ENCODE data around the gene RADIL.

GRCh38 chr7:4797858-4798705 is 85.4 kb downstream of the RADIL start:
- TF ChIP-seq POLR2AphosphoS5 (IDR thresholded peaks at IDR 0.05; ENCODE audit: low read depth, low read length): no peak
- TF ChIP-seq, protein P1, sequence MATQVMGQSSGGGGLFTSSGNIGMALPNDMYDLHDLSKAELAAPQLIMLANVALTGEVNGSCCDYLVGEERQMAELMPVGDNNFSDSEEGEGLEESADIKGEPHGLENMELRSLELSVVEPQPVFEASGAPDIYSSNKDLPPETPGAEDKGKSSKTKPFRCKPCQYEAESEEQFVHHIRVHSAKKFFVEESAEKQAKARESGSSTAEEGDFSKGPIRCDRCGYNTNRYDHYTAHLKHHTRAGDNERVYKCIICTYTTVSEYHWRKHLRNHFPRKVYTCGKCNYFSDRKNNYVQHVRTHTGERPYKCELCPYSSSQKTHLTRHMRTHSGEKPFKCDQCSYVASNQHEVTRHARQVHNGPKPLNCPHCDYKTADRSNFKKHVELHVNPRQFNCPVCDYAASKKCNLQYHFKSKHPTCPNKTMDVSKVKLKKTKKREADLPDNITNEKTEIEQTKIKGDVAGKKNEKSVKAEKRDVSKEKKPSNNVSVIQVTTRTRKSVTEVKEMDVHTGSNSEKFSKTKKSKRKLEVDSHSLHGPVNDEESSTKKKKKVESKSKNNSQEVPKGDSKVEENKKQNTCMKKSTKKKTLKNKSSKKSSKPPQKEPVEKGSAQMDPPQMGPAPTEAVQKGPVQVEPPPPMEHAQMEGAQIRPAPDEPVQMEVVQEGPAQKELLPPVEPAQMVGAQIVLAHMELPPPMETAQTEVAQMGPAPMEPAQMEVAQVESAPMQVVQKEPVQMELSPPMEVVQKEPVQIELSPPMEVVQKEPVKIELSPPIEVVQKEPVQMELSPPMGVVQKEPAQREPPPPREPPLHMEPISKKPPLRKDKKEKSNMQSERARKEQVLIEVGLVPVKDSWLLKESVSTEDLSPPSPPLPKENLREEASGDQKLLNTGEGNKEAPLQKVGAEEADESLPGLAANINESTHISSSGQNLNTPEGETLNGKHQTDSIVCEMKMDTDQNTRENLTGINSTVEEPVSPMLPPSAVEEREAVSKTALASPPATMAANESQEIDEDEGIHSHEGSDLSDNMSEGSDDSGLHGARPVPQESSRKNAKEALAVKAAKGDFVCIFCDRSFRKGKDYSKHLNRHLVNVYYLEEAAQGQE (IDR thresholded peaks at IDR 0.05; ENCODE audit: insufficient read depth in 1 of 2, low read depth in 2 of 2, low read length in 2 of 2): no peak
